PC-9 (cell line): Measurements from ENCODE around the gene MPPED2. TPM values are rescaled to one million over a fixed set of nuclear protein-coding genes. Genes with fewer than 3 reads are reported as not detected.

Experiments used
- BruUV-seq: library from RNA; stranded (reverse); fragments of 400-500 nt; replicated peaks from 2 replicates; lab custom pipeline; 2021; lab: Mats Ljungman, UMichigan
- CTCF ChIA-PET: fragments of 300-600 bp; sonication (Branson Sonifier 250); formaldehyde crosslinking; loops from one replicate; lab custom pipeline; 2022; ENCODE audit warnings: antibody characterized with exemption; lab: Charles Lee
- POLR2A ChIA-PET: fragments of 300-600 bp; sonication (Branson Sonifier 250); formaldehyde crosslinking; loops from one replicate; lab custom pipeline; 2022; ENCODE audit warnings: antibody characterized with exemption; ENCODE audit not compliant: unreplicated experiment; lab: Charles Lee
- DNase-seq, 2 experiments: peaks; one replicate each; pipeline versions ENCODE4 v3.0.0 to v3.0.0-alpha.2; 2015 to 2022; ENCODE audit warnings: mixed read lengths in 1 of 2
- H2AFZ ChIP-seq: fragments of 200-600 bp; sonication (generic); 2 replicates; pipeline ENCODE4 v1.8.1; 2017; ENCODE audit warnings: antibody characterized with exemption
- H3F3A ChIP-seq: fragments of 200-600 bp; sonication (generic); 2 replicates; pipeline ENCODE4 v1.8.1; 2017; ENCODE audit warnings: antibody characterized with exemption, mild to moderate bottlenecking, low read depth; ENCODE audit not compliant: insufficient read depth
- H3K27ac ChIP-seq: fragments of 200-600 bp; sonication (generic); 2 replicates; pipeline ENCODE4 v1.6.1; 2016; ENCODE audit warnings: mixed run types
- H3K27me3 ChIP-seq: fragments of 200-600 bp; sonication (generic); 2 replicates; pipeline ENCODE4 v1.6.1; 2016; ENCODE audit warnings: low read depth, mixed run types; ENCODE audit not compliant: insufficient read depth
- H3K36me3 ChIP-seq: fragments of 200-600 bp; sonication (generic); 2 replicates; pipeline ENCODE4 v1.6.1; 2016; ENCODE audit warnings: low read depth, mixed run types
- H3K4me1 ChIP-seq: fragments of 200-600 bp; sonication (generic); replicated peaks from 2 replicates; pipeline ENCODE4 v1.6.1; 2016; ENCODE audit warnings: mixed run types; ENCODE audit not compliant: insufficient read depth
- H3K4me2 ChIP-seq: fragments of 200-600 bp; sonication (generic); 2 replicates; pipeline ENCODE4 v1.6.1; 2017; ENCODE audit warnings: mixed run types
- H3K4me3 ChIP-seq: fragments of 200-600 bp; sonication (generic); 2 replicates; pipeline ENCODE4 v1.6.1; 2016; ENCODE audit warnings: mixed run types
- H3K79me2 ChIP-seq: fragments of 200-600 bp; sonication (generic); 2 replicates; pipeline ENCODE4 v1.6.1; 2017; ENCODE audit warnings: low read depth, mixed run types
- H3K9me2 ChIP-seq: fragments of 200-600 bp; sonication (generic); 2 replicates; pipeline ENCODE4 v1.8.1; 2017; ENCODE audit warnings: mild to moderate bottlenecking; ENCODE audit not compliant: insufficient read depth
- H3K9me3 ChIP-seq: fragments of 200-600 bp; sonication (generic); 2 replicates; pipeline ENCODE4 v1.8.1; 2016; ENCODE audit warnings: low read depth; ENCODE audit not compliant: insufficient read depth
- H4K20me1 ChIP-seq: fragments of 200-600 bp; sonication (generic); 2 replicates; pipeline ENCODE4 v1.8.1; 2017; ENCODE audit not compliant: insufficient read depth
- CTCF ChIP-seq: fragments of 200-600 bp; sonication (generic); conservative IDR thresholded peaks from 2 replicates; pipeline ENCODE4 v1.6.1; 2017; ENCODE audit warnings: mixed run types, antibody characterized with exemption, mild to moderate bottlenecking, moderate library complexity
- EZH2 ChIP-seq: fragments of 200-600 bp; sonication (generic); IDR thresholded peaks from 2 replicates; pipeline ENCODE4 v1.8.0; 2017; ENCODE audit warnings: antibody characterized with exemption, low read depth
- intact Hi-C: fragments of 100-400 bp; cut with micrococcal nuclease; formaldehyde crosslinking; loops from one replicate; pipeline ENCODE4 v1.10.0; 2022; ENCODE audit not compliant: unreplicated experiment
- total RNA-seq: library from RNA; stranded (reverse); gene quantifications from 2 replicates; pipeline ENCODE4 v1.2.3, GENCODE V29; 2021

Gene MPPED2
- total RNA-seq, 1 experiment from 2014 or later, result not detected

- TF ChIP-seq CTCF (no peak), EZH2 (no peak)
- no peak for DNase-seq
- no peaks in the 10 kb centered on the region for H3F3A ChIP-seq
- ChIA-PET POLR2A (no interaction called here), CTCF (no interaction called here)
- no peaks in the 10 kb centered on the region for H3K79me2 ChIP-seq
- no peaks in the 10 kb centered on the region for H3K9me2 ChIP-seq
- no TSS peak for BruUV-seq
- H2AFZ ChIP-seq, result no peak overlapping the region
- intact Hi-C loops, result no loop called here
- H3K9me3 ChIP-seq, result no peaks in the 10 kb centered on the region
- peaks cover 58% of the 10 kb centered on the region for H3K27me3 ChIP-seq
- H3K4me2 ChIP-seq, result no peak overlapping the region
- H4K20me1 ChIP-seq, result no peaks in the 10 kb centered on the region
- no peak overlapping the region for H3K4me3 ChIP-seq
- H3K4me1 ChIP-seq, result no peaks in the 10 kb centered on the region
- no peak overlapping the region for H3K27ac ChIP-seq
- no peaks in the 10 kb centered on the region for H3K36me3 ChIP-seq
Observed at GRCh38 chr11:30535818-30536217, 50.3 kb downstream of the MPPED2 start.

- Histone ChIP-seq H3K4me2 (no peak overlapping the region), H3K79me2 (no peaks in the 10 kb centered on the region), H4K20me1 (no peaks in the 10 kb centered on the region), H3F3A (no peaks in the 10 kb centered on the region), H3K36me3 (no peaks in the 10 kb centered on the region), H3K4me3 (no peak overlapping the region), H3K27ac (no peak overlapping the region), H2AFZ (no peak overlapping the region), H3K9me2 (no peaks in the 10 kb centered on the region), H3K9me3 (no peaks in the 10 kb centered on the region), H3K4me1 (no peaks in the 10 kb centered on the region), H3K27me3 (peaks cover 65% of the 10 kb centered on the region)
- no peak for TF ChIP-seq CTCF
- no peak for TF ChIP-seq EZH2
- BruUV-seq, result no TSS peak
- intact Hi-C loops, result no loop called here
- POLR2A ChIA-PET, result no interaction called here
- no peak for DNase-seq
- CTCF ChIA-PET, result no interaction called here
Observed at GRCh38 chr11:30533445-30533947, 52.7 kb downstream of the MPPED2 start.

DNA sequence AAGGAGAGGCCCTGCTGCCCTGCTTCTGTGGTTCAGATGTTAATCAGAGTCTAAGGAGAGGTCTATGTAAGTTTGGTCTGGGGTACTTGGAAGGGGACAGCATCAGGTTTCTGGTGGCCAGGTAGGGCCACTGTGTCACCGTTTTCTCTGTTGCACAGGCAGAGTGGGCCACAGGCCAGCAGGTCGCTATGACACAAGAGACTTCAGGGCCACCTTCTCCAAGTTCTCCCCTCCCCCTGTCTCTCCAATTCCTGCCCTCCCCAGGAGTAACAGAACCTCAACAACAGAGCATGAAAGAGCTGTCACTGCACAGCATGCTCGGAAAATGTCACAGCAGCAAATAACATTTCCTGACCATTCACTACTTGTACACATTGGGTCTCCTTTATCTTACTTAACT lies 58.6 kb downstream of the MPPED2 start:
- Histone ChIP-seq H3K4me2 (no peak overlapping the region), H3K9me2 (no peaks in the 10 kb centered on the region), H2AFZ (no peak overlapping the region), H3K27ac (no peak overlapping the region), H3F3A (no peaks in the 10 kb centered on the region), H3K27me3 (peaks cover 40% of the 10 kb centered on the region; the same call in 1 of the 2 replicates), H4K20me1 (no peaks in the 10 kb centered on the region; the same call in 1 of the 2 replicates), H3K4me3 (no peak overlapping the region), H3K36me3 (no peaks in the 10 kb centered on the region), H3K79me2 (no peaks in the 10 kb centered on the region), H3K4me1 (no peaks in the 10 kb centered on the region), H3K9me3 (no peaks in the 10 kb centered on the region)
- intact Hi-C loops, result no loop called here
- BruUV-seq, result no TSS peak
- DNase-seq, result no peak
- ChIA-PET POLR2A (no interaction called here), CTCF (no interaction called here)
- TF ChIP-seq EZH2, result no peak
- TF ChIP-seq CTCF, result no peak
